ENCODE data around the gene SNAI3. TPM values are rescaled to one million over a fixed set of nuclear protein-coding genes. Genes with fewer than 3 reads are reported as not detected.

SNAI3 gene
- total and polyA plus RNA-seq, 8 donors = 0.19 to 1.9 (median 0.72) TPM

GRCh38 chr16:88699180-88699579, 12.9 kb upstream of the SNAI3 start:
- no peak for TF ChIP-seq CTCF (IDR thresholded peaks at IDR 0.05)
- no peak for FAIRE-seq
- intact Hi-C loops (cut with DNase I) = no loop called here
- Histone ChIP-seq H3K36me3 (peaks cover 0 to 12% (median 4%) of the 10 kb centered on the region in 3 donors), H3K27ac (no peak overlapping the region), H3K27me3 (no peaks in the 10 kb centered on the region), H3K9me3 (no peaks in the 10 kb centered on the region), H3K4me1 (no peaks in the 10 kb centered on the region), H3K4me3 (no peak overlapping the region)
- DNase-seq = no peak
- WGBS, 2 donors = 92 to 96% methylated on average over 16 of the region's 16 CpGs
- no peak for ATAC-seq

- H3K4me1 ChIP-seq = no peaks in the 10 kb centered on the region
- FAIRE-seq (no peak), ATAC-seq (no peak), DNase-seq (peak in 1 of 6 donors; percentile 74)
- H3K36me3 ChIP-seq = peaks cover 0 to 12% (median 4%) of the 10 kb centered on the region in 3 donors
- no peak overlapping the region for H3K27ac ChIP-seq
- H3K4me3 ChIP-seq = no peak overlapping the region
- H3K9me3 ChIP-seq = no peaks in the 10 kb centered on the region
- intact Hi-C loops (cut with DNase I) = no loop called here
- no peaks in the 10 kb centered on the region for H3K27me3 ChIP-seq
- no peak for TF ChIP-seq CTCF (IDR thresholded peaks at IDR 0.05)
- 95 to 96% methylated on average over 19 to 25 of the region's 25 CpGs for WGBS, 2 donors
Measured at GRCh38 chr16:88698646-88699045, 12.3 kb upstream of the SNAI3 start.

- DNase-seq (peak in 1 of 6 donors; percentile 76), ATAC-seq (peak in 1 of 4 donors; percentile 36), FAIRE-seq (no peak)
- H3K9me3 ChIP-seq = no peaks in the 10 kb centered on the region
- peaks cover 0 to 12% (median 4%) of the 10 kb centered on the region in 3 donors for H3K36me3 ChIP-seq
- H3K27me3 ChIP-seq = no peaks in the 10 kb centered on the region
- no peak overlapping the region for H3K27ac ChIP-seq
- H3K4me3 ChIP-seq = no peak overlapping the region
- WGBS, 2 donors = 85 to 88% methylated on average over 37 of the region's 37 CpGs
- intact Hi-C loops (cut with DNase I) = no loop called here
- TF ChIP-seq CTCF (IDR thresholded peaks at IDR 0.05) = no peak
- no peaks in the 10 kb centered on the region for H3K4me1 ChIP-seq
Measured at GRCh38 chr16:88697831-88698615, 11.7 kb upstream of the SNAI3 start.

- DNase-seq = peak in 1 of 6 donors; percentile 69
- Histone ChIP-seq H3K4me3 (no peak overlapping the region), H3K27ac (no peak overlapping the region)
Measured at GRCh38 chr16:88697116-88697830, 11.0 kb upstream of the SNAI3 start.

More at GRCh38 chr16:88697116-88697830, 11.0 kb upstream of the SNAI3 start:
- WGBS, 2 donors = 92 to 94% methylated on average over 47 of the region's 47 CpGs
- ATAC-seq (no peak), FAIRE-seq (no peak)
- intact Hi-C loops (cut with DNase I) = no loop called here
- peaks cover 0 to 12% (median 4%) of the 10 kb centered on the region in 3 donors for H3K36me3 ChIP-seq
- no peaks in the 10 kb centered on the region for H3K27me3 ChIP-seq
- H3K4me1 ChIP-seq = no peaks in the 10 kb centered on the region
- TF ChIP-seq CTCF (IDR thresholded peaks at IDR 0.05) = no peak
- H3K9me3 ChIP-seq = no peaks in the 10 kb centered on the region
